ENCODE measurements around the gene SEMA6A.

SEMA6A gene

DNA sequence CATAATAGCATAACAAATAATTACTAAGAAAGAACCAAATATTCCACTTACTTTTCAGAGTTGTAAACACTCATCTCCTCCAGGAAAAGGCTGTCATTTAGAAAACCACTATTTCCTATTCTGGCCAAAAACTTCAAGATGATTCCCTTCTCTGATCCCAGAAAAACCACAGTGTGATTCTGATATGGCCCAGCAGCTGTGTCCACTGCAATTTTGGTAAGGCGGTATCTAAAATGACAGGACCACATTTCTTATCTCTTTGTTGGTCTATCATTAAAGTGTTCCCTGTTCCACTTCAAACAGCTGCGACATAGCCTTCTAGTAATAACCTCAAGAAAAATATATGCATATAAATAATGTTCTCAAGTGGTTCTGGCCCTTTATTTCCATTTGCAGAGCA is 96.1 kb downstream of the SEMA6A start:
- Histone ChIP-seq H3K4me1 (ENCODE audit: insufficient read depth, poor library complexity, severe bottlenecking) (peaks cover 7% of the 10 kb centered on the region), H3K27me3 (ENCODE audit: insufficient read depth, poor library complexity, severe bottlenecking) (no peaks in the 10 kb centered on the region), H3K9me3 (ENCODE audit: severe bottlenecking) (peaks cover 7% of the 10 kb centered on the region), H3K27ac (ENCODE audit: poor library complexity, severe bottlenecking) (no peak overlapping the region), H3K36me3 (ENCODE audit: low read depth) (no peaks in the 10 kb centered on the region), H3K4me3 (ENCODE audit: severe bottlenecking) (no peak overlapping the region)
- TF ChIP-seq, protein P1, sequence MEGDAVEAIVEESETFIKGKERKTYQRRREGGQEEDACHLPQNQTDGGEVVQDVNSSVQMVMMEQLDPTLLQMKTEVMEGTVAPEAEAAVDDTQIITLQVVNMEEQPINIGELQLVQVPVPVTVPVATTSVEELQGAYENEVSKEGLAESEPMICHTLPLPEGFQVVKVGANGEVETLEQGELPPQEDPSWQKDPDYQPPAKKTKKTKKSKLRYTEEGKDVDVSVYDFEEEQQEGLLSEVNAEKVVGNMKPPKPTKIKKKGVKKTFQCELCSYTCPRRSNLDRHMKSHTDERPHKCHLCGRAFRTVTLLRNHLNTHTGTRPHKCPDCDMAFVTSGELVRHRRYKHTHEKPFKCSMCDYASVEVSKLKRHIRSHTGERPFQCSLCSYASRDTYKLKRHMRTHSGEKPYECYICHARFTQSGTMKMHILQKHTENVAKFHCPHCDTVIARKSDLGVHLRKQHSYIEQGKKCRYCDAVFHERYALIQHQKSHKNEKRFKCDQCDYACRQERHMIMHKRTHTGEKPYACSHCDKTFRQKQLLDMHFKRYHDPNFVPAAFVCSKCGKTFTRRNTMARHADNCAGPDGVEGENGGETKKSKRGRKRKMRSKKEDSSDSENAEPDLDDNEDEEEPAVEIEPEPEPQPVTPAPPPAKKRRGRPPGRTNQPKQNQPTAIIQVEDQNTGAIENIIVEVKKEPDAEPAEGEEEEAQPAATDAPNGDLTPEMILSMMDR (IDR thresholded peaks at IDR 0.05; ENCODE audit: poor library complexity, severe bottlenecking): no peak
- ATAC-seq (ENCODE audit: low read depth): no peak
- no peak for DNase-seq (ENCODE audit: low spot score)

DNA sequence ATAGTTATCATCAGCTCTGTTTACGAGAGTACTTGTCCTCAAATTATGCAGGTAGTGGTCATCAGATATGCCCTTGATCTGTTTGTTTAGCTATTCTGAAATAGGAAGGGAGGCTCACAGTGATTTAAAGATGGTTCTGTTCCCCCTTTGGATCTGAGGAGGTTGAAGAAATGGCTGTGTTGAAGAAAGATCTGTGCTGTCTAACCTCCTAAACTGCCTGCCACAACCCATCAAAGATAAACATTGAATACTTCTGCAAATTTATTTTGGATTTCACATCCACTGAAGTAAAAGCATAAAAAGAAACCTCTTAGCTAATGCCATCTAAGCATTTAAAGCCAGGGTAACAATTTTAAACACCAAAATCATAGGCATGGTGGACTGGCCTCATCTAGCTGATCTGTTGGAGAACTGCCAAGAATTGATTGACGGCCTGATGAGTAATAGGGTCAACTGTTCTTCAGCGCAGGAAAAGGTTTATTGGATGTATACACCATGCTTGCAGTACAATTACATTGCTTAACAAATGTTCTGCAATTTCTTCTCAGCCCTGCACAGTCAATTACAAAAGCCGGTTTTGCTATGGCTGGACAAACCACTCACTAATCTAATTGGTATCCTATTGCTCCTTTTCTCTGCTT is 97.6 kb downstream of the SEMA6A start:
- ATAC-seq (ENCODE audit: low read depth) (peak; percentile 87), DNase-seq (ENCODE audit: low spot score) (no peak)
- Histone ChIP-seq H3K36me3 (ENCODE audit: low read depth) (no peaks in the 10 kb centered on the region), H3K9me3 (ENCODE audit: severe bottlenecking) (peaks cover 7% of the 10 kb centered on the region), H3K27me3 (ENCODE audit: insufficient read depth, poor library complexity, severe bottlenecking) (no peaks in the 10 kb centered on the region), H3K4me1 (ENCODE audit: insufficient read depth, poor library complexity, severe bottlenecking) (peaks cover 3% of the 10 kb centered on the region), H3K4me3 (ENCODE audit: severe bottlenecking) (no peak overlapping the region), H3K27ac (ENCODE audit: poor library complexity, severe bottlenecking) (no peak overlapping the region)
- TF ChIP-seq, protein P1 (IDR thresholded peaks at IDR 0.05; ENCODE audit: poor library complexity, severe bottlenecking): no peak

DNA sequence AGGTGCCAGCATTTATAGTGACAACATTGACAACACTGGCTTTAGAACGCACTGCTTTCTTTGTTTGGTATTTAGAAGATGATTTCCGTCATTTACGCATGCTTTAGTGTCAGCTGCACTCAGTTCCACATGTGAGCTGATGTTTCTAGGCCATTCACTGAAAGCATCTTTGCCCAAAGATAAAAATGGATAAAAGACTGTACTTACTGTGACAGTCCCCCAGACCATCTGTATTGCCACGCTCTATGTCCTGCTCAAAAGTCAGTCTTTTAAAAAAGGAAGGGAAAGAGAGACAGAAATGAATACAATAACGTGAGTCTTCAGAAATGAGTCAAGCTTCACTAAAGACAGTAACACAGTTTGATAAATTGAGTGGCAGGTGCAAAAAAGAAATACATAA is 99.3 kb downstream of the SEMA6A start:
- Histone ChIP-seq H3K4me1 (ENCODE audit: insufficient read depth, poor library complexity, severe bottlenecking) (peaks cover 3% of the 10 kb centered on the region), H3K36me3 (ENCODE audit: low read depth) (no peaks in the 10 kb centered on the region), H3K27me3 (ENCODE audit: insufficient read depth, poor library complexity, severe bottlenecking) (no peaks in the 10 kb centered on the region), H3K27ac (ENCODE audit: poor library complexity, severe bottlenecking) (no peak overlapping the region), H3K4me3 (ENCODE audit: severe bottlenecking) (no peak overlapping the region), H3K9me3 (ENCODE audit: severe bottlenecking) (peaks cover 7% of the 10 kb centered on the region)
- DNase-seq (ENCODE audit: low spot score) (no peak), ATAC-seq (ENCODE audit: low read depth) (no peak)
- TF ChIP-seq, protein P1 (IDR thresholded peaks at IDR 0.05; ENCODE audit: poor library complexity, severe bottlenecking): no peak

DNA sequence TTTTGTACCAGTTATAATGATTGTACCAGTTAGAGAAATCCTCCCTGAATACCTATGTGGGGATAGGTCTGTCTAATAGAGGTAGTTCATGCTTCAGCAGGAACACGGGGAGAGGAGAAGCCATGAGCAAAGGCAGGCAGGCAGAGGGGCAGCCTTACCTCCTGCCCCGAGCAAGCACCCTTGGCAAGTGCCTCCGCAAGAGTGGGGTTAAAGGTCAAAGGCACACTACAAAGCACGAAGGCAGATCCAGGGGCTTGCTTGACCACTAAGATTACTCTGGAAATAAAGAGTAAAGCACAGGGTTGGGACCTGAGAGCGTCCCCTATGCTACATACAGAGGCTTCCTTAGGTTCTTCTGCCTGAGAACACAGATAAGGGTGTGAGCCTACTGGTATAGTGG is 100.9 kb downstream of the SEMA6A start:
- Histone ChIP-seq H3K9me3 (ENCODE audit: severe bottlenecking) (peaks cover 7% of the 10 kb centered on the region), H3K27ac (ENCODE audit: poor library complexity, severe bottlenecking) (no peak overlapping the region), H3K4me3 (ENCODE audit: severe bottlenecking) (no peak overlapping the region), H3K27me3 (ENCODE audit: insufficient read depth, poor library complexity, severe bottlenecking) (peaks cover 6% of the 10 kb centered on the region), H3K4me1 (ENCODE audit: insufficient read depth, poor library complexity, severe bottlenecking) (peaks cover 3% of the 10 kb centered on the region), H3K36me3 (ENCODE audit: low read depth) (no peaks in the 10 kb centered on the region; the same call in 1 of the 2 replicates)
- no peak for ATAC-seq (ENCODE audit: low read depth)
- DNase-seq (ENCODE audit: low spot score): no peak
- TF ChIP-seq, protein P1 (IDR thresholded peaks at IDR 0.05; ENCODE audit: poor library complexity, severe bottlenecking): no peak

DNA sequence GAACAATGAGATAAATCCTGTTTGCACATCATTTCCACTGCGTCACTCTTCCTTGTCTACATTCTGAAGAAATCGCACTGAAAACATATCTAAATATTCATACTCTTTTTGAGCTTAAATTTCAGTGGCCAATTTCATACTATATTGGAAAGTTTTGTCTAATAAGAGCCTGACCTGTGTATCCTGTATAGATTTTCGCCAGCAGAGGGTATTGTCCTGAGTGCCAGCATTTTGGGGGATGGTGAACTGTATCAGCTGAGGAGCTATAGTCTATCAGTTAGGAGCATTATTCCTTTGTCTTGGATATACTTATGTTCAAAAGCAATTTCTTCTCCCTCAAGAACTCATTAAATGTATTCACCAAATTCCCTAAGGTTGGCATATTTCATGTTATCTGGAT is 102.3 kb downstream of the SEMA6A start:
- TF ChIP-seq, protein P1 (IDR thresholded peaks at IDR 0.05; ENCODE audit: poor library complexity, severe bottlenecking): peak; percentile 5
- Histone ChIP-seq H3K4me1 (ENCODE audit: insufficient read depth, poor library complexity, severe bottlenecking) (no peaks in the 10 kb centered on the region), H3K4me3 (ENCODE audit: severe bottlenecking) (no peak overlapping the region), H3K27me3 (ENCODE audit: insufficient read depth, poor library complexity, severe bottlenecking) (peaks cover 6% of the 10 kb centered on the region), H3K9me3 (ENCODE audit: severe bottlenecking) (peaks cover 7% of the 10 kb centered on the region), H3K36me3 (ENCODE audit: low read depth) (no peaks in the 10 kb centered on the region; the same call in 1 of the 2 replicates), H3K27ac (ENCODE audit: poor library complexity, severe bottlenecking) (no peak overlapping the region)
- ATAC-seq (ENCODE audit: low read depth) (no peak), DNase-seq (ENCODE audit: low spot score) (no peak)

Data from RWPE2 (cell line).